Gastroesophageal sphincter (tissue), 4 donors: ENCODE data around the gene COA6. TPM values are rescaled to one million over a fixed set of nuclear protein-coding genes. Genes with fewer than 3 reads are reported as not detected.

Experiments
- ATAC-seq: fragments of 150-250 bp; one replicate; pipeline ENCODE4 v1.9.1; 2016; ENCODE audit warnings: mild to moderate bottlenecking, moderate library complexity
- H3K27ac ChIP-seq, 4 donors: fragments of 200-600 bp; sonication (generic) in 3 of 4; 1 replicate in 3 of 4; 2 replicates in 1 of 4; pipeline ENCODE4 v1.5.1; 2016 to 2019
- H3K27me3 ChIP-seq: fragments of 200-600 bp; sonication (generic); one replicate; pipeline ENCODE4 v1.5.1; 2019
- H3K36me3 ChIP-seq, 2 donors: fragments of 200-600 bp; sonication (generic); one replicate each; pipeline ENCODE4 v1.5.1; 2019; ENCODE audit warnings: control low read depth in 1 of 2
- H3K4me1 ChIP-seq, 3 donors: fragments of 200-600 bp; sonication (generic); 1 replicate in 2 of 3; 2 replicates in 1 of 3; pipeline ENCODE4 v1.5.1; 2016 to 2019; ENCODE audit warnings: control low read depth in 2 of 3
- H3K4me3 ChIP-seq, 2 donors: fragments of 200-600 bp; sonication (generic); one replicate each; pipeline ENCODE4 v1.5.1; 2019; ENCODE audit warnings: mild to moderate bottlenecking in 1 of 2, moderate library complexity in 1 of 2
- H3K9me3 ChIP-seq, 3 donors: fragments of 200-600 bp; sonication (generic); one replicate each; pipeline ENCODE4 v1.5.1; 2017 to 2019; ENCODE audit warnings: control low read depth in 2 of 3
- CTCF ChIP-seq, 4 experiments: fragments of 200-600 bp in 2 of 4; fragments of 450-650 bp in 2 of 4; sonication (generic) in 1 of 4; IDR thresholded peaks; one replicate each; pipeline ENCODE4 v1.5.1; 2017 to 2019; ENCODE audit warnings: antibody characterized with exemption in 4 of 4, mild to moderate bottlenecking in 2 of 4, moderate library complexity in 2 of 4
- EP300 ChIP-seq: sonication (generic); formaldehyde crosslinking; IDR thresholded peaks from one replicate; pipeline ENCODE4 v1.6.1; 2017; ENCODE audit warnings: antibody characterized with exemption, mild to moderate bottlenecking
- POLR2A ChIP-seq, 2 donors: fragments of 450-650 bp; IDR thresholded peaks; one replicate each; pipeline ENCODE4 v1.6.1; 2017; ENCODE audit warnings: antibody characterized with exemption in 2 of 2, mild to moderate bottlenecking in 2 of 2, moderate library complexity in 1 of 2
- POLR2AphosphoS5 ChIP-seq: sonication (generic); formaldehyde crosslinking; IDR thresholded peaks from one replicate; pipeline ENCODE4 v1.6.1; 2017; ENCODE audit warnings: antibody characterized with exemption
- WGBS, 2 donors: methylation state at CpG; one replicate each; pipeline ENCODE4 v1.1.5; 2018; ENCODE audit warnings: low coverage in 1 of 2; 5-methylcytosine and 5-hydroxymethylcytosine counted together
- total RNA-seq, 4 donors: library from RNA; depleted of rRNA; stranded (reverse); fragments of >200 nt; gene quantifications; one replicate each; pipeline ENCODE4 v1.1.0, GENCODE V29; 2016

The COA6 gene
- total RNA-seq, 4 donors from 2014 or later: 13.4 to 24.7 (median 16.9) TPM

- no peaks in the 10 kb centered on the region for H3K9me3 ChIP-seq
- ATAC-seq: no peak
- peaks cover 0 to 9% of the 10 kb centered on the region in 2 donors for H3K36me3 ChIP-seq
- H3K4me1 ChIP-seq: peaks cover 0 to 16% (median 0%) of the 10 kb centered on the region in 3 donors
- H3K4me3 ChIP-seq: no peak overlapping the region
- TF ChIP-seq EP300 (no peak), POLR2AphosphoS5 (no peak), CTCF (IDR thresholded peaks at IDR 0.05) (no peak), POLR2A (IDR thresholded peaks at IDR 0.05) (no peak)
- peak overlapping the region in 2 of 4 donors; percentile 19 to 39 for H3K27ac ChIP-seq
- H3K27me3 ChIP-seq: no peaks in the 10 kb centered on the region
Measured at GRCh38 chr1:234400773-234401172, 27.5 kb downstream of the COA6 start.

- H3K27me3 ChIP-seq: no peaks in the 10 kb centered on the region
- TF ChIP-seq POLR2A (IDR thresholded peaks at IDR 0.05) (no peak), POLR2AphosphoS5 (no peak), CTCF (IDR thresholded peaks at IDR 0.05) (no peak), EP300 (no peak)
- no peak overlapping the region for H3K4me3 ChIP-seq
- H3K27ac ChIP-seq: peak overlapping the region in 1 of 4 donors; percentile 39
- H3K4me1 ChIP-seq: peaks cover 0 to 16% (median 0%) of the 10 kb centered on the region in 3 donors
- ATAC-seq: no peak
- no peaks in the 10 kb centered on the region for H3K9me3 ChIP-seq
- 96 to 100% methylated on average over 3 of the region's 3 CpGs for WGBS, 2 donors
- peaks cover 0 to 12% of the 10 kb centered on the region in 2 donors for H3K36me3 ChIP-seq
Measured at GRCh38 chr1:234401658-234402057, 28.4 kb downstream of the COA6 start.

- WGBS, 2 donors: 69 to 80% methylated on average over 3 of the region's 3 CpGs
- H3K27ac ChIP-seq: no peak overlapping the region
- H3K9me3 ChIP-seq: no peaks in the 10 kb centered on the region
- ATAC-seq: no peak
- no peaks in the 10 kb centered on the region for H3K27me3 ChIP-seq
- H3K36me3 ChIP-seq: peaks cover 0 to 12% of the 10 kb centered on the region in 2 donors
- TF ChIP-seq CTCF (IDR thresholded peaks at IDR 0.05) (no peak), POLR2A (IDR thresholded peaks at IDR 0.05) (no peak), EP300 (no peak)
- H3K4me1 ChIP-seq: peaks cover 0 to 16% (median 0%) of the 10 kb centered on the region in 3 donors
- H3K4me3 ChIP-seq: no peak overlapping the region
Measured at GRCh38 chr1:234402939-234403338, 29.7 kb downstream of the COA6 start.

GRCh38 chr1:234405676-234406075 is 32.4 kb downstream of the COA6 start:
- TF ChIP-seq POLR2AphosphoS5 (no peak), POLR2A (IDR thresholded peaks at IDR 0.05) (no peak), CTCF (IDR thresholded peaks at IDR 0.05) (no peak), EP300 (no peak)
- H3K27me3 ChIP-seq: no peaks in the 10 kb centered on the region
- no peaks in the 10 kb centered on the region for H3K9me3 ChIP-seq
- H3K4me3 ChIP-seq: no peak overlapping the region
- no peak overlapping the region for H3K27ac ChIP-seq
- peaks cover 0 to 9% (median 0%) of the 10 kb centered on the region in 3 donors for H3K4me1 ChIP-seq
- peaks cover 0 to 24% of the 10 kb centered on the region in 2 donors for H3K36me3 ChIP-seq
- no peak for ATAC-seq
- WGBS, 2 donors: 53 to 63% methylated on average over 5 to 6 of the region's 6 CpGs

GRCh38 chr1:234406871-234407270 is 33.6 kb downstream of the COA6 start:
- H3K4me3 ChIP-seq: no peak overlapping the region
- H3K27me3 ChIP-seq: no peaks in the 10 kb centered on the region
- H3K36me3 ChIP-seq: peaks cover 0 to 31% of the 10 kb centered on the region in 2 donors
- no peak for TF ChIP-seq POLR2A (IDR thresholded peaks at IDR 0.05)
- TF ChIP-seq POLR2AphosphoS5: no peak
- no peak for TF ChIP-seq CTCF (IDR thresholded peaks at IDR 0.05)
- no peak for TF ChIP-seq EP300
- 71 to 92% methylated on average over 2 to 4 of the region's 4 CpGs for WGBS, 2 donors
- no peaks in the 10 kb centered on the region for H3K4me1 ChIP-seq
- H3K9me3 ChIP-seq: no peaks in the 10 kb centered on the region
- no peak for ATAC-seq
- no peak overlapping the region for H3K27ac ChIP-seq
